GM12875 (cell line): ENCODE data around the gene DOCK4.

ENCODE experiments used
- H3K4me3 ChIP-seq: one replicate; pipeline ENCODE4 v1.5.1; 2011; ENCODE audit warnings: low read depth, low read length, control low read depth
- CTCF ChIP-seq: IDR thresholded peaks from 2 replicates; pipeline ENCODE4 v1.5.1; 2011; ENCODE audit warnings: low read depth, mild to moderate bottlenecking, control low read depth, inconsistent platforms, low read length, moderate library complexity, borderline replicate concordance; ENCODE audit not compliant: insufficient read depth

DOCK4 gene

GRCh38 chr7:111734954-111735660 is 471.1 kb downstream of the DOCK4 start:
- no peak overlapping the region for H3K4me3 ChIP-seq
- TF ChIP-seq CTCF = no peak

GRCh38 chr7:111732923-111733322 is 473.3 kb downstream of the DOCK4 start:
- no peak for TF ChIP-seq CTCF
- no peak overlapping the region for H3K4me3 ChIP-seq

DNA sequence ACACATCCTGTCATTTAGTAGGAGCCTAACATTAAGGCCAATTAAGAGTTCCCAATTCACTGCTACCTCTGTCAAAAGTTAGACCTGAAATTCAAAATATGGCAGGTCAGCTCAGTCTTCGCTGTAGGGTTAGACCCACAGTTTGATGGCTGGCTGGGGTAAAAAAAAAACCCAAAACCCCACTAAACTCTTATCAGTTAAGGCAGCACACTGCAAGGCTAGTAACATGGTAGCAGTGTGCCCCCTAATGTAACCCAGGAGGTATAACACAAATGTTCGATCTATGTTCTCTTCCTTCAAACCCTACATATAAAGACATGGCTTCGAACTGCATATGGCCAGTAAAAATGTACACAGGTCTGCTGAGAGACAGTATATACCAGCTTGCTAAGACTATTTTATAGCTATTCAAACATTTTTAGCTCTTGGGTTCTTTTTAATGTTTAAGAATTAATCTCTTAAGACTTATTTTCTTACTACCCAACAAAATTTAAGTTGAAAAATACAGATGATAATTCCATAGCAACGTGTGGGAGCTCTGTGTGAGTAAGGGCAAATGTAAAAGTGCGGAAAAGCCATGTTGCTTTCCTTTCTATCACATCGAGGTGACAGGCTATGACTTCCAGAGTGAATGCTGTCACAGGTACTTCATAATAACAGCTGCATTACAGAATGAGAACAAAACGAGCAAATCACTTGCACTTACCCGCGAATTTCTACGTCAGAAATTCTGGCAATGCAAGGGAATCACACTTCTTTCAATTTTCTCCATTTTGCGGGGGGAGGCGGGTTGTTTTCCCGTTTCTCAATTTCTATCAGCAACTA is 475.5 kb downstream of the DOCK4 start:
- peak; percentile 48; the same call in 1 of the 2 replicates for TF ChIP-seq CTCF

DNA sequence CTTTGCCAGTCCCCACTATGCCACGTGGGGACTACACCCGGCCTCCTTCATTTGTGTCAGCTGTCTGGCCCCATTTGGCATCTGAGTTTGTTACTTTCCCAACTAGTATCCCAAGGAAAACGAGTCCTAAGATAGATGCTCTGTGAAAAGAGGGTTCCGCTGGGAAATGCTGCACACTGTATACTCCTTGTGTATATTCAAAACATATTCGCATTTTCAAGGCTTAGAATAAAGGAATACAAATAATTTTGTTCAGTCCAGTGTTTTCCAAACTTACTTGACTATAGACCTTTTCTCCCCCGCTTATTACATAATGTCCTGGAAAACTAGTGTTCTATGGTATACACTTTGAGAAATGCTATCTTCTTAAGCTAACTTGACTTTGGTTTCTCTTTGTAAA is 476.1 kb downstream of the DOCK4 start:
- no peak overlapping the region for H3K4me3 ChIP-seq
- TF ChIP-seq CTCF = no peak

More for the DNA sequence above, 475.5 kb downstream of the DOCK4 start:
- H3K4me3 ChIP-seq = no peak overlapping the region

GRCh38 chr7:111729483-111729882 is 476.7 kb downstream of the DOCK4 start:
- no peak overlapping the region for H3K4me3 ChIP-seq
- TF ChIP-seq CTCF = no peak

GRCh38 chr7:111728635-111728995 is 477.6 kb downstream of the DOCK4 start:
- H3K4me3 ChIP-seq = no peak overlapping the region

More at GRCh38 chr7:111728635-111728995, 477.6 kb downstream of the DOCK4 start:
- no peak for TF ChIP-seq CTCF
